ENCODE results near the gene MKI67. TPM values are rescaled to one million over a fixed set of nuclear protein-coding genes. Genes with fewer than 3 reads are reported as not detected.

The MKI67 gene
- polyA plus RNA-seq, 1 of the 3 experiments (the other 2 are of a cell fraction) = 7.5 TPM

DNA sequence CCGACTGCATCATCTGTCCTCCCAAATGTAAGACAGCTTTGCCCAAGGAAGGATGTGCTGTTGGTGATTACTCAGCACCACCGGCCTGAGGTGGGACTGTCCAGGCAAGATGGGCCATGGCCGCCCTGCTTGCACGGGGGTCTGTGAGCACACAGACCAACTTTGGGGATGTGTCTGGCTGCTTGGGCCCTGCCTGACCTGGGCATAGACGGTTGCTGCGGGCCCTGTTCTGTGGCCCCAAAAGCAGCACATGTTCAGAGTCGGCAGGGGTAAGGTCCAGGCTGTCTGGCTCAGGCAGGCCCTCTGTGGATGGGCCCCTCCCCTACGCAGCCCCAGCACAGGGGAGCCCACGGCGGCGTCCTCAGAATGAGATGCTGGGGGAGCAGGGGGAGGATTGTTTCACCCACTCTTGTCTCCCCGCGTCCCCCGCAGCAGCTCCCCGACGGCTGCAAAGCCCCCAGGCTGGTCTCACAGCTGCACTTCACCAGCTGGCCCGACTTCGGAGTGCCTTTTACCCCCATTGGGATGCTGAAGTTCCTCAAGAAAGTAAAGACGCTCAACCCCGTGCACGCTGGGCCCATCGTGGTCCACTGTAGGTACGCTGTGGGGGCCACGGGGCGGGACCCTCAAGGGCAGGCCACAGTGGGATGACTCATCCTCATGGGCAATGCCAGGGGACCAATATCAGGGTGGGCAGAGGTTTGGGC is 58.4 kb downstream of the MKI67 start:
- Histone ChIP-seq H3K27ac (ENCODE audit: low read depth in 2 of 2, low read length in 1 of 2) (no peak overlapping the region), H3K4me1 (ENCODE audit: control insufficient read depth in 1 of 2, insufficient read depth in 2 of 2, low read depth in 1 of 2, low read length in 1 of 2) (no peaks in the 10 kb centered on the region; a peak in 1 of 4 replicates), H3K79me2 (ENCODE audit: insufficient read depth) (no peaks in the 10 kb centered on the region), H3K27me3 (ENCODE audit: insufficient read depth) (no peaks in the 10 kb centered on the region), H3K9me2 (no peaks in the 10 kb centered on the region), H3K36me3 (replicated peaks in 1 of 2; ENCODE audit: control insufficient read depth in 1 of 2, insufficient read depth in 2 of 2, low read length in 1 of 2) (peaks cover 0 to 32% of the 10 kb centered on the region in 2 experiments), H3K9me3 (no peaks in the 10 kb centered on the region), H3K4me2 (no peak overlapping the region), H4K20me1 (ENCODE audit: insufficient read depth) (no peaks in the 10 kb centered on the region), H3K4me3 (ENCODE audit: low read depth in 2 of 2, low read length in 1 of 2) (no peak overlapping the region), H3F3A (replicated peaks; ENCODE audit: insufficient read depth) (peaks cover 4% of the 10 kb centered on the region), H3K9ac (no peak overlapping the region), H2AFZ (ENCODE audit: low read depth) (no peak overlapping the region)
- whole genome bisulfite sequencing (ENCODE audit: low lambda C conversion rate) = 95% methylated on average over 10 of the region's 25 CpGs
- CTCF ChIA-PET = interaction anchor here (0.6 to 4.0 kb wide), 8 partner anchors 9 to 352 kb away, joined by 3 to 64 read pairs (median 14); partner anchors contain the start of gene PTPRE
- POLR2A ChIA-PET = no interaction called here
- no peak for DNase-seq
- TF ChIP-seq TCF12 (IDR thresholded peaks at IDR 0.05) (no peak), RAD21 (IDR thresholded peaks at IDR 0.05; ENCODE audit: low read length) (no peak), GABPA (IDR thresholded peaks at IDR 0.05; ENCODE audit: low read depth) (no peak), TEAD4 (IDR thresholded peaks at IDR 0.05; ENCODE audit: borderline replicate concordance, insufficient read depth) (no peak), CHD2 (IDR thresholded peaks at IDR 0.05; ENCODE audit: low read length, partially characterized antibody) (no peak), FOXM1 (IDR thresholded peaks at IDR 0.05; ENCODE audit: low read depth) (no peak), POLR2AphosphoS5 (IDR thresholded peaks at IDR 0.05; ENCODE audit: low read depth, low read length) (no peak), RFX5 (IDR thresholded peaks at IDR 0.05; ENCODE audit: low read length) (no peak), NRF1 (IDR thresholded peaks at IDR 0.05; ENCODE audit: low read depth, low read length) (no peak), SIN3A (IDR thresholded peaks at IDR 0.05; ENCODE audit: borderline replicate concordance, low read depth, low read length) (no peak), FOSL2 (IDR thresholded peaks at IDR 0.05; ENCODE audit: borderline replicate concordance, low read depth) (no peak), YY1 (IDR thresholded peaks at IDR 0.05; ENCODE audit: low read depth) (no peak), JUND (IDR thresholded peaks at IDR 0.05) (no peak)
- TF ChIP-seq, protein P1, sequence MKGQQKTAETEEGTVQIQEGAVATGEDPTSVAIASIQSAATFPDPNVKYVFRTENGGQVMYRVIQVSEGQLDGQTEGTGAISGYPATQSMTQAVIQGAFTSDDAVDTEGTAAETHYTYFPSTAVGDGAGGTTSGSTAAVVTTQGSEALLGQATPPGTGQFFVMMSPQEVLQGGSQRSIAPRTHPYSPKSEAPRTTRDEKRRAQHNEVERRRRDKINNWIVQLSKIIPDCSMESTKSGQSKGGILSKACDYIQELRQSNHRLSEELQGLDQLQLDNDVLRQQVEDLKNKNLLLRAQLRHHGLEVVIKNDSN (IDR thresholded peaks at IDR 0.05; ENCODE audit: borderline replicate concordance, low read depth) = no peak
- TF ChIP-seq, protein P2, sequence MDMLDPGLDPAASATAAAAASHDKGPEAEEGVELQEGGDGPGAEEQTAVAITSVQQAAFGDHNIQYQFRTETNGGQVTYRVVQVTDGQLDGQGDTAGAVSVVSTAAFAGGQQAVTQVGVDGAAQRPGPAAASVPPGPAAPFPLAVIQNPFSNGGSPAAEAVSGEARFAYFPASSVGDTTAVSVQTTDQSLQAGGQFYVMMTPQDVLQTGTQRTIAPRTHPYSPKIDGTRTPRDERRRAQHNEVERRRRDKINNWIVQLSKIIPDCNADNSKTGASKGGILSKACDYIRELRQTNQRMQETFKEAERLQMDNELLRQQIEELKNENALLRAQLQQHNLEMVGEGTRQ (IDR thresholded peaks at IDR 0.05; ENCODE audit: borderline replicate concordance, low read depth, low read length) = no peak
- TF ChIP-seq, protein P3, sequence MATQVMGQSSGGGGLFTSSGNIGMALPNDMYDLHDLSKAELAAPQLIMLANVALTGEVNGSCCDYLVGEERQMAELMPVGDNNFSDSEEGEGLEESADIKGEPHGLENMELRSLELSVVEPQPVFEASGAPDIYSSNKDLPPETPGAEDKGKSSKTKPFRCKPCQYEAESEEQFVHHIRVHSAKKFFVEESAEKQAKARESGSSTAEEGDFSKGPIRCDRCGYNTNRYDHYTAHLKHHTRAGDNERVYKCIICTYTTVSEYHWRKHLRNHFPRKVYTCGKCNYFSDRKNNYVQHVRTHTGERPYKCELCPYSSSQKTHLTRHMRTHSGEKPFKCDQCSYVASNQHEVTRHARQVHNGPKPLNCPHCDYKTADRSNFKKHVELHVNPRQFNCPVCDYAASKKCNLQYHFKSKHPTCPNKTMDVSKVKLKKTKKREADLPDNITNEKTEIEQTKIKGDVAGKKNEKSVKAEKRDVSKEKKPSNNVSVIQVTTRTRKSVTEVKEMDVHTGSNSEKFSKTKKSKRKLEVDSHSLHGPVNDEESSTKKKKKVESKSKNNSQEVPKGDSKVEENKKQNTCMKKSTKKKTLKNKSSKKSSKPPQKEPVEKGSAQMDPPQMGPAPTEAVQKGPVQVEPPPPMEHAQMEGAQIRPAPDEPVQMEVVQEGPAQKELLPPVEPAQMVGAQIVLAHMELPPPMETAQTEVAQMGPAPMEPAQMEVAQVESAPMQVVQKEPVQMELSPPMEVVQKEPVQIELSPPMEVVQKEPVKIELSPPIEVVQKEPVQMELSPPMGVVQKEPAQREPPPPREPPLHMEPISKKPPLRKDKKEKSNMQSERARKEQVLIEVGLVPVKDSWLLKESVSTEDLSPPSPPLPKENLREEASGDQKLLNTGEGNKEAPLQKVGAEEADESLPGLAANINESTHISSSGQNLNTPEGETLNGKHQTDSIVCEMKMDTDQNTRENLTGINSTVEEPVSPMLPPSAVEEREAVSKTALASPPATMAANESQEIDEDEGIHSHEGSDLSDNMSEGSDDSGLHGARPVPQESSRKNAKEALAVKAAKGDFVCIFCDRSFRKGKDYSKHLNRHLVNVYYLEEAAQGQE (IDR thresholded peaks at IDR 0.05; ENCODE audit: low read depth, low read length) = no peak
- TF ChIP-seq, protein P4, sequence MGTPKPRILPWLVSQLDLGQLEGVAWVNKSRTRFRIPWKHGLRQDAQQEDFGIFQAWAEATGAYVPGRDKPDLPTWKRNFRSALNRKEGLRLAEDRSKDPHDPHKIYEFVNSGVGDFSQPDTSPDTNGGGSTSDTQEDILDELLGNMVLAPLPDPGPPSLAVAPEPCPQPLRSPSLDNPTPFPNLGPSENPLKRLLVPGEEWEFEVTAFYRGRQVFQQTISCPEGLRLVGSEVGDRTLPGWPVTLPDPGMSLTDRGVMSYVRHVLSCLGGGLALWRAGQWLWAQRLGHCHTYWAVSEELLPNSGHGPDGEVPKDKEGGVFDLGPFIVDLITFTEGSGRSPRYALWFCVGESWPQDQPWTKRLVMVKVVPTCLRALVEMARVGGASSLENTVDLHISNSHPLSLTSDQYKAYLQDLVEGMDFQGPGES (IDR thresholded peaks at IDR 0.05; ENCODE audit: low read depth, low read length) = no peak
